ENCODE data around the gene GCC2.

DNA sequence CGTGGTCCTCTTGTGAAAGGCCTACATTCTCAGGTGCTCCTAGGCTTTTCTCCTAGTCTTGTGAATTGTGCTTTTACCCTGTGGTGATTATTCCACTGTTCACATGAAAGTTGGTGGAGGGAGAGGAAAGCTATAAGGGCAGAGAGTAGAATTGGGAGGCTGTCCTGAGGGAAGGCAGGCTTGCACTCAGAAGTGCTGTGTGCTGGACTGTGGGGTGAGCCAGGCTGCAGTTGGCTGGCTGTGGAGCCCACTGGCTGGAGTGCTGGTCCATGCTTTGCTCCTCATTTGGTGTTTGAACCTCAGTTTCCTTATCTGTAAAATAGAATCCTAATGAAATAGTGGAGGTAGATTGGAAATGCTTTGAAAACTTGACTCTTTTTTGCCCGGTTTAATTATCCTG, 106.6 kb downstream of the GCC2 start:
- TF ChIP-seq CTCF (IDR thresholded peaks at IDR 0.05) = no peak
- TF ChIP-seq ZFX (IDR thresholded peaks at IDR 0.05; ENCODE audit: borderline replicate concordance) = no peak
